OCI-M1 (cell line): Measurements from ENCODE around the gene TRUB2.
A peak's percentile ranks its signal among the peaks of the same experiment; 100 is the strongest.

ENCODE experiments used
- DNase-seq: peaks from one replicate; lab custom pipeline; 2025; lab: John Stamatoyannopoulos, UW

Gene TRUB2

DNA sequence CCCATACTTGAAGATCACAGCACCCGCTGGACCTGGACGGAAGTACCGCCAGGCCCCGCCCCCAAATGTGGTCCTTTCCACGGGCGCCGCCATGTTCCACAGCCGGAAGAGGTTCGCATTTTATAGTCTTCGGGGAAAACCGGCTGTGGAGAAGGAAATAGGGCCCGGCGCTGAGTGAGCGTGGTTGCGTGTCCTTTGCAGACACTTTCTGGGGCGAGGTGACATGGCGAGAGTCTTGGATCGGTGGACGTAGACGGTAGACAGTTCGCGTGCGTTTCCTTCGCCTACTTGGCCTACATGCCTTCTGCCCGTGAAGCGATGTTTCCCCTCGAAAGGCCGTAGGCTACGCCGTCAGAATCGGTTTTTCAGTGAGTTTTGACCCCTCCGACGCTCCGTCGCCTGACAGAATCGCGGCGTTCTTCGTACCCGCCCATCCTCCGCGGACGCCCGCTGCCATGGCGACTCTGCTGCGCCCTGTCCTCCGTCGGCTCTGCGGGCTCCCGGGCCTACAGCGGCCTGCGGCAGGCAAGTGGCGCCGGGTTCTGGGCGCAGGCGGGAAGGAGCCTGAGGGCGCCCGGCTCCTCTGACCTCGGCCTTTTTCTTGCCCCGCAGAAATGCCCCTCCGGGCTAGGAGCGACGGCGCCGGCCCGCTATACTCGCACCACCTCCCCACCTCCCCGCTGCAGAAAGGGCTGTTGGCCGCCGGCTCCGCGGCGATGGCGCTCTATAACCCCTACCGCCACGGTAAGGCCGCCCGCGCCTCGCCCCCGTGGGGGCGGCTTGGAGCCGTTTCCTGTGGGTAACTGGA is at the start of gene TRUB2, which contains the start of gene COQ4:
Gene TRUB2, minus strand, starts transcription at position 44 of the 808 bp plus-strand sequence. Its CDS starts 39 bp downstream, at position 5.
Gene COQ4, plus strand, starts transcription at position 436 of the 808 bp plus-strand sequence. Its CDS starts 20 bp downstream, at position 456.
- peak; percentile 97 for DNase-seq

GRCh38 chr9:128371630-128372117 is 49.4 kb upstream of the TRUB2 start:
- DNase-seq, result no peak

GRCh38 chr9:128370752-128371629 is 48.7 kb upstream of the TRUB2 start, which contains the start of gene URM1:
TSS of gene URM1 (plus strand) at chr9:128371374. CDS start at chr9:128371381, 7 bp downstream.
- peak; percentile 96 for DNase-seq

GRCh38 chr9:128370367-128370751 is 48.1 kb upstream of the TRUB2 start:
- no peak for DNase-seq

DNA sequence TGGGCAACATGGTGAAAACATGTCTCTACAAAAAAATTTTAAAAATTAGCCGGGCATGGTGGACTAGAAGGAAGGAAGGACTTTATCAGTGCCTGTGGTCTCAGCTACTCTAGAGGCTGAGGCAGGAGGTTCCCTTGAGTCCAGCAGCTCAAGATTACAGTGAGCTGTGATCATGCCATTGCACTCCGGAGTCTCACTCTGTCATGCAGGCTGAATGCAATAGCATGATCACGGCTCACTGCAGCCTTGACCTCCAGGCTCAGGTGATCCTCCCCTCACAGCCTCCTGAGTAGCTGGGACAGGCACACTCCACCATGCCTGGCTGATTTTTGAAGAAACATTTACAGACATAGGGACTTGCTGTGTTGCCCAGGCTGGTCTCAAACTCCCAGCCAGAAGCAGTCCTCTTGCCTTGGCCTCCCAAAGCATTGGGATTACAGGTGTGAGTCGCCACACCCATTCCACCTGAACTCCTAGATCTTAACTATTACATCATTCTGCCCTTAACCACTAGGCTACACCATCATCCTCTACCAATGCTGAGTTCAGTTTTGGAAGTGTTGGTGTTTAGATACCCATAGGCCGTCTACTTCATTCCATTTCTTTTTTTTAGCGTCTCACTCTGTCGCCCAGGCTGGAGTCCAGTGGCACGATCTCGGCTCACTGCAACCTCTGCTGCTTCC is 46.9 kb upstream of the TRUB2 start:
- peak; percentile 22 for DNase-seq

DNA sequence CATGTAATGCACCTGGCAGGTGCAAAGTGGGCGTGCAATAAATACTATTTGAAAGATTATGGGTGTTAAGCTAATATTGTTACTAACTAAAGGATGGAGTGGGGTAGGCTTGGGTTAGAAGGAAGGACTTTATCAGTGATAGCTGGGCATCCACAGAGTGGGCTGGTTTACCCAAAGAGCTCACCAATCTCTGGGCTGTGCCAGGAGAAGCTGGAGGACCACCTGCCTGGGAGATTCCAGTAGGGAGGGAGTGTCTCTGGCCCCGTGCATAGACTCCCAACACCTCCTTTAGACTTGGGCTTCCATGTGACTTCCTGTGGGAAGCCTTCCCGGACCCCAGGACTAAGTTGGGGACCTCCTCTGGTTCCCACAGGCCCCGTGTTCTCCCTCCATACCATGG is 43.3 kb upstream of the TRUB2 start:
- DNase-seq, result no peak

GRCh38 chr9:128362774-128363173 is 40.5 kb upstream of the TRUB2 start:
- DNase-seq, result no peak

DNA sequence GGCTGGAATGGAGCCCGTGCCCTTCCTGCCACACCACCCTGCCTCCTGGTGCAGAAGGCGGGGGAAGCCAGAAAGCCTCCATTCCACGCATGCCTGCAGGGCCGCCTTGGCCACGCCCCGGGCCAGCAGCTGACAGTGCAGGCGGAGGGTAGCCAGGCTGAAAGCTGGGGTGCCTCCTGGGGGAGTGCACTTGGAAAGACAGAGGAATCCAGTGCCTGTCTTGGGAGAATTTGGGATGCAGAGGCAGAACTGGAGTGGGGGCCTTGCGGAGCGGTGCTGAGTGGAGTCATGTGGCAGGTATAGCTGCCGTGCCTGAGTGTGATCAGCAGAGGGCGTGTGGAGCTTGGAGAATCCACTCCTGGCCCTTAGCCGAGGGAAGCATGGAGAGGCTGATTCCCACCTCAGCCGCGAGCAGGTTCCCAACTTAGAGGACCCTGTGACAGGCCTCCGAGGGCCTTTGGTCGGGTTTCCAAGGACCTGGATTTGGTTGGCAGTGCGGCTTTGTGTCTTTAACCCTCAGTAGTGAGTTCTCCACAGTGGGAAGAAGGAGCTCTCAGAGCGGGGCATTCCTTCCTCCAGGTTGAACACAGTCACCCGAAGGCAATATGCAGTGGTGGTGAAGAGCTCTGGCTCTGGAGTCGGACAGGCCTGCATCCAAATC is 39.9 kb upstream of the TRUB2 start:
- DNase-seq, result peak; percentile 77

GRCh38 chr9:128361296-128361985 is 39.2 kb upstream of the TRUB2 start:
- no peak for DNase-seq

- DNase-seq, result no peak
Observed at GRCh38 chr9:128360826-128361225, 38.6 kb upstream of the TRUB2 start.

GRCh38 chr9:128358861-128359260 is 36.6 kb upstream of the TRUB2 start:
- DNase-seq, result no peak

- DNase-seq, result no peak
Observed at GRCh38 chr9:128358090-128358489, 35.8 kb upstream of the TRUB2 start.

GRCh38 chr9:128355451-128355850 is 33.2 kb upstream of the TRUB2 start:
- DNase-seq, result no peak

GRCh38 chr9:128349772-128350171 is 27.5 kb upstream of the TRUB2 start:
- DNase-seq, result no peak

GRCh38 chr9:128349125-128349524 is 26.9 kb upstream of the TRUB2 start:
- DNase-seq, result no peak

GRCh38 chr9:128344931-128345605 is 22.8 kb upstream of the TRUB2 start:
- no peak for DNase-seq

GRCh38 chr9:128343855-128344254 is 21.6 kb upstream of the TRUB2 start:
- DNase-seq, result no peak

DNA sequence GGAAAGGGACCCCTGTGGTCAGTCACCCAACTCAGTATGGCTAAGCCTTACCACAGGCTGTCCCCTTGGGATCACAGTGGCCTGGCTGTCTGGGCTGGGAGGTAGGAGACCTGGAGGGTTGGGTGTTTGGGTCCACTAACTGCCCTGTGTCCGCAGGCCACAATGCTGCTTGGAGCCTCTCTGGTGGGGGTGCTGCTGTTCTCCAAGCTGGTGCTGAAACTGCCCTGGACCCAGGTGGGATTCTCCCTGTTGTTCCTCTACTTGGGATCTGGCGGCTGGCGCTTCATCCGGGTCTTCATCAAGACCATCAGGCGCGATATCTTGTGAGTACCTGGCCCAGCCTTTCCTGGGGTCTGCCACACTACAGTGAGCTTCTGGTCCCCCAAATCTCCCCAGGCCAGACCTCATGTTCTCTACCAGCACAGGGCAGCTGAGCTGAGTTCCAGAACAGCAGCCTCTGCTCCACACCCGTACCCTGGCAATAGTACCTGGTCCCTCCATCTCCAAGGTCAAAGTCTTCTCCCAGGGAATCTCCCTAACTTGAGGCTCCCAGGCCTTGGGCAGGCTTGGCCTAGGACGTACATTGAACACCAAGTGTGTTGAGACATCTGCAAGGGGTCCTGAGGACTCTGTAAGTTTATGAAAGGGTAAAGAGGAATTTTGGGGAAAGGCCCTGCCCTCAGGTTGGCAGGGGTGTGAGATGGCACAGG is 20.9 kb upstream of the TRUB2 start:
- DNase-seq, result no peak

- DNase-seq, result peak; percentile 85
Observed at GRCh38 chr9:128341435-128341849, 19.2 kb upstream of the TRUB2 start.
